B cell (primary cell): ENCODE measurements around the gene IQSEC3.

ENCODE experiments used
- CTCF ChIP-seq: fragments of 200-600 bp; IDR thresholded peaks from one replicate; pipeline ENCODE4 v1.8.0; 2022; ENCODE audit warnings: antibody characterized with exemption, mild to moderate bottlenecking
- EZH2 ChIP-seq: IDR thresholded peaks from 2 replicates; pipeline ENCODE4 v1.6.1; 2012; ENCODE audit warnings: borderline replicate concordance, low read depth, mild to moderate bottlenecking, moderate library complexity, low read length; ENCODE audit not compliant: insufficient read depth, poor library complexity, severe bottlenecking

- TF ChIP-seq CTCF = no peak
- TF ChIP-seq EZH2 = no peak
Measured at GRCh38 chr12:145369-145960, 78.9 kb downstream of the IQSEC3 start.
